K562 (cell line): ENCODE data around the gene RHD. TPM values are rescaled to one million over a fixed set of nuclear protein-coding genes. Genes with fewer than 3 reads are reported as not detected.
A peak's percentile ranks its signal among the peaks of the same experiment; 100 is the strongest.

Experiments
- DACH1 ChIP-seq: fragments of 450-650 bp; IDR thresholded peaks from 2 replicates; pipeline ENCODE4 v1.6.1; 2018; ENCODE audit not compliant: partially characterized antibody
- FOSL1 ChIP-seq: fragments of 200-800 bp; sonication (Bioruptor generic); conservative IDR thresholded peaks from 2 replicates; pipeline ENCODE4 v1.6.1; 2016; ENCODE audit warnings: missing genetic modification characterization, missing compliant biosample characterization
- HCFC1 ChIP-seq: IDR thresholded peaks from 2 replicates; pipeline ENCODE4 v1.6.1; 2012; ENCODE audit warnings: low read depth, low read length, improper control_type of control experiment
- HDAC3 ChIP-seq: fragments of 450-650 bp; IDR thresholded peaks from 2 replicates; pipeline ENCODE4 v1.6.1; 2018; ENCODE audit warnings: borderline replicate concordance, mild to moderate bottlenecking, moderate library complexity; ENCODE audit not compliant: partially characterized antibody
- HDAC8 ChIP-seq: fragments of 450-650 bp; IDR thresholded peaks from 2 replicates; pipeline ENCODE4 v1.6.1; 2016; ENCODE audit warnings: mild to moderate bottlenecking, missing genetic modification characterization, moderate library complexity, missing compliant biosample characterization
- KHSRP ChIP-seq: fragments of 450-650 bp; IDR thresholded peaks from 2 replicates; pipeline ENCODE4 v1.6.1; 2017
- NCOA6 ChIP-seq: fragments of 450-650 bp; IDR thresholded peaks from 2 replicates; pipeline ENCODE4 v1.6.1; 2017; ENCODE audit warnings: mild to moderate bottlenecking
- NFATC3 ChIP-seq: fragments of 450-650 bp; IDR thresholded peaks from 2 replicates; pipeline ENCODE4 v1.6.1; 2017; ENCODE audit warnings: mild to moderate bottlenecking
- SIN3A ChIP-seq, 2 experiments: fragments of 150-350 bp in 1 of 2; IDR thresholded peaks; 2 replicates each; pipeline ENCODE4 v1.6.1; 2011 to 2016; ENCODE audit warnings: borderline replicate concordance in 2 of 2, low read depth in 2 of 2, low read length in 2 of 2, mild to moderate bottlenecking in 2 of 2, moderate library complexity in 2 of 2; ENCODE audit not compliant: control insufficient read depth in 1 of 2
- TBP ChIP-seq: optimal IDR thresholded peaks from 2 replicates; pipeline ENCODE3; 2011; ENCODE audit warnings: low read depth, low read length, improper control_type of control experiment
- TRIM24 ChIP-seq, 2 experiments: fragments of 450-650 bp; IDR thresholded peaks; 2 replicates each; pipeline ENCODE4 v1.6.1; 2016
- ZMIZ1 ChIP-seq, 2 experiments: fragments of 150-350 bp in 1 of 2; IDR thresholded peaks; 2 replicates each; pipeline ENCODE4 v1.6.1; 2012 to 2016; ENCODE audit warnings: low read depth in 2 of 2, low read length in 2 of 2, mild to moderate bottlenecking in 1 of 2, moderate library complexity in 1 of 2
- polyA plus RNA-seq, 8 experiments: library from polyadenylated mRNA; depleted of rRNA in 4 of 8; stranded (reverse) in 5 of 8; unstranded in 3 of 8; fragments of >200 nt; fragmentation: Nextera tagmentation in 2 of 8; fragmentation: Illumina TruSeq in 1 of 8; extraction: Ambion mirVana in 2 of 8; extraction: Trizol in 1 of 8; gene quantifications; 2 replicates each; pipeline versions ENCODE4 v1.2.1 to v1.2.3, GENCODE V29; 2011 to 2014; ENCODE audit warnings: inconsistent platforms in 1 of 8, missing spikeins in 1 of 8
- total RNA-seq, 7 experiments: library from RNA; depleted of rRNA in 6 of 7; stranded (reverse); fragments of >200 nt in 6 of 7; fragmentation: Illumina TruSeq in 2 of 7; extraction: Trizol in 2 of 7; gene quantifications; 2 replicates each; pipeline versions ENCODE4 v1.2.1 to v1.2.3, GENCODE V29; 2011 to 2021; ENCODE audit warnings: low replicate concordance in 1 of 7
- TF ChIP-seq, protein P1 (sequence below), 2 experiments: fragments of 200-800 bp in 1 of 2; sonication (Bioruptor generic) in 1 of 2; sonication (generic) in 1 of 2; formaldehyde crosslinking in 1 of 2; IDR thresholded peaks in 1 of 2; conservative IDR thresholded peaks in 1 of 2; 2 replicates each; pipeline versions ENCODE4 v1.5.0 to v1.6.1; 2016 to 2020; ENCODE audit warnings: missing compliant biosample characterization in 1 of 2, missing genetic modification characterization in 1 of 2, missing genetic modification reagents in 1 of 2
- TF ChIP-seq, protein P2 (sequence below): IDR thresholded peaks from 2 replicates; pipeline ENCODE4 v1.6.1; 2011; ENCODE audit not compliant: insufficient read length; ENCODE audit errors: extremely low read depth
- TF ChIP-seq, protein P3 (sequence below): fragments of 250-450 bp; sonication (Bioruptor Pico); IDR thresholded peaks from 2 replicates; pipeline ENCODE4 v1.5.0; 2021; ENCODE audit warnings: mild to moderate bottlenecking, borderline replicate concordance

The RHD gene
- total and polyA plus RNA-seq, 9 of the 15 experiments (the other 6 are each of a cell fraction or from before 2014, with no cell fraction given): 8.8 to 32.4 (median 15.0) TPM

- 0 out of 4 replicates have a peak, but pooled peaks of 1 of the 2 experiments have one; percentile 48 for TF ChIP-seq ZMIZ1 (IDR thresholded peaks at IDR 0.05; ENCODE audit: low read depth in 2 of 2, low read length in 2 of 2)
- peak; percentile 93 for TF ChIP-seq TBP
- TF ChIP-seq, protein P1, sequence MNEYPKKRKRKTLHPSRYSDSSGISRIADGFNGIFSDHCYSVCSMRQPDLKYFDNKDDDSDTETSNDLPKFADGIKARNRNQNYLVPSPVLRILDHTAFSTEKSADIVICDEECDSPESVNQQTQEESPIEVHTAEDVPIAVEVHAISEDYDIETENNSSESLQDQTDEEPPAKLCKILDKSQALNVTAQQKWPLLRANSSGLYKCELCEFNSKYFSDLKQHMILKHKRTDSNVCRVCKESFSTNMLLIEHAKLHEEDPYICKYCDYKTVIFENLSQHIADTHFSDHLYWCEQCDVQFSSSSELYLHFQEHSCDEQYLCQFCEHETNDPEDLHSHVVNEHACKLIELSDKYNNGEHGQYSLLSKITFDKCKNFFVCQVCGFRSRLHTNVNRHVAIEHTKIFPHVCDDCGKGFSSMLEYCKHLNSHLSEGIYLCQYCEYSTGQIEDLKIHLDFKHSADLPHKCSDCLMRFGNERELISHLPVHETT (CRISPR knock-in tag; conservative IDR thresholded peaks at IDR 0.05 in 1 of 2, IDR thresholded peaks at IDR 0.05 in 1 of 2): peak in 1 of 2 experiments; percentile 84; a peak in 2 of 4 replicates
- TF ChIP-seq NFATC3: no peak; the same call in 1 of the 2 replicates
- no peak for TF ChIP-seq KHSRP
- TF ChIP-seq HDAC8 (tag): peak; percentile 97
- no peak for TF ChIP-seq FOSL1
- TF ChIP-seq, protein P2, sequence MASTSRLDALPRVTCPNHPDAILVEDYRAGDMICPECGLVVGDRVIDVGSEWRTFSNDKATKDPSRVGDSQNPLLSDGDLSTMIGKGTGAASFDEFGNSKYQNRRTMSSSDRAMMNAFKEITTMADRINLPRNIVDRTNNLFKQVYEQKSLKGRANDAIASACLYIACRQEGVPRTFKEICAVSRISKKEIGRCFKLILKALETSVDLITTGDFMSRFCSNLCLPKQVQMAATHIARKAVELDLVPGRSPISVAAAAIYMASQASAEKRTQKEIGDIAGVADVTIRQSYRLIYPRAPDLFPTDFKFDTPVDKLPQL: peak; percentile 68
- TF ChIP-seq NCOA6: no peak
- peak; percentile 97 to 98 for TF ChIP-seq SIN3A (IDR thresholded peaks at IDR 0.05; ENCODE audit: borderline replicate concordance in 2 of 2, control insufficient read depth in 1 of 2, low read depth in 2 of 2, low read length in 2 of 2)
- peak; percentile 7 for TF ChIP-seq HDAC3
- no peak for TF ChIP-seq TRIM24 (IDR thresholded peaks at IDR 0.05)
- TF ChIP-seq, protein P3, sequence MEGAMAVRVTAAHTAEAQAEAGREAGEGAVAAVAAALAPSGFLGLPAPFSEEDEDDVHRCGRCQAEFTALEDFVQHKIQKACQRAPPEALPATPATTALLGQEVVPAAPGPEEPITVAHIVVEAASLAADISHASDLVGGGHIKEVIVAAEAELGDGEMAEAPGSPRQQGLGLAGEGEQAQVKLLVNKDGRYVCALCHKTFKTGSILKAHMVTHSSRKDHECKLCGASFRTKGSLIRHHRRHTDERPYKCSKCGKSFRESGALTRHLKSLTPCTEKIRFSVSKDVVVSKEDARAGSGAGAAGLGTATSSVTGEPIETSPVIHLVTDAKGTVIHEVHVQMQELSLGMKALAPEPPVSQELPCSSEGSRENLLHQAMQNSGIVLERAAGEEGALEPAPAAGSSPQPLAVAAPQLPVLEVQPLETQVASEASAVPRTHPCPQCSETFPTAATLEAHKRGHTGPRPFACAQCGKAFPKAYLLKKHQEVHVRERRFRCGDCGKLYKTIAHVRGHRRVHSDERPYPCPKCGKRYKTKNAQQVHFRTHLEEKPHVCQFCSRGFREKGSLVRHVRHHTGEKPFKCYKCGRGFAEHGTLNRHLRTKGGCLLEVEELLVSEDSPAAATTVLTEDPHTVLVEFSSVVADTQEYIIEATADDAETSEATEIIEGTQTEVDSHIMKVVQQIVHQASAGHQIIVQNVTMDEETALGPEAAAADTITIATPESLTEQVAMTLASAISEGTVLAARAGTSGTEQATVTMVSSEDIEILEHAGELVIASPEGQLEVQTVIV (CRISPR knock-in tag): no peak
- no peak for TF ChIP-seq DACH1
- TF ChIP-seq HCFC1: peak; percentile 64
Observed at GRCh38 chr1:25232027-25232865, 40.1 kb upstream of the RHD start, which contains the start of gene SYF2 (continued).
